ENCODE results near the gene ZBTB16. TPM values are rescaled to one million over a fixed set of nuclear protein-coding genes. Genes with fewer than 3 reads are reported as not detected.

Gene ZBTB16
- total and polyA plus RNA-seq, 8 donors = 3.4 to 55.6 (median 9.5) TPM

GRCh38 chr11:114016986-114017385, 42.5 kb upstream of the ZBTB16 start:
- Histone ChIP-seq H3K27ac (no peak overlapping the region), H3K4me3 (no peak overlapping the region), H3K9me3 (no peaks in the 10 kb centered on the region), H3K36me3 (no peaks in the 10 kb centered on the region), H3K4me1 (no peaks in the 10 kb centered on the region), H3K27me3 (peaks cover 0 to 4% of the 10 kb centered on the region in 2 donors)
- intact Hi-C loops (cut with DNase I) = no loop called here
- no peak for ATAC-seq
- no peak for TF ChIP-seq CTCF (IDR thresholded peaks at IDR 0.05)
- DNase-seq = no peak

GRCh38 chr11:114017723-114018122, 41.8 kb upstream of the ZBTB16 start:
- Histone ChIP-seq H3K4me1 (no peaks in the 10 kb centered on the region), H3K27ac (no peak overlapping the region), H3K27me3 (peaks cover 0 to 4% of the 10 kb centered on the region in 2 donors), H3K4me3 (no peak overlapping the region), H3K36me3 (no peaks in the 10 kb centered on the region), H3K9me3 (no peaks in the 10 kb centered on the region)
- TF ChIP-seq CTCF (IDR thresholded peaks at IDR 0.05) = no peak
- DNase-seq (no peak), ATAC-seq (no peak)
- intact Hi-C loops (cut with DNase I) = no loop called here

GRCh38 chr11:114019046-114019445, 40.5 kb upstream of the ZBTB16 start:
- Histone ChIP-seq H3K27ac (no peak overlapping the region), H3K4me3 (no peak overlapping the region), H3K36me3 (no peaks in the 10 kb centered on the region), H3K9me3 (no peaks in the 10 kb centered on the region), H3K4me1 (no peaks in the 10 kb centered on the region), H3K27me3 (no peaks in the 10 kb centered on the region)
- intact Hi-C loops (cut with DNase I) = no loop called here
- DNase-seq (no peak), ATAC-seq (peak; percentile 36)
- TF ChIP-seq CTCF (IDR thresholded peaks at IDR 0.05) = no peak

- Histone ChIP-seq H3K36me3 (no peaks in the 10 kb centered on the region), H3K4me3 (no peak overlapping the region), H3K9me3 (no peaks in the 10 kb centered on the region), H3K4me1 (no peaks in the 10 kb centered on the region), H3K27ac (no peak overlapping the region), H3K27me3 (no peaks in the 10 kb centered on the region)
- DNase-seq = no peak
- intact Hi-C loops (cut with DNase I) = no loop called here
- no peak for ATAC-seq
- TF ChIP-seq CTCF (IDR thresholded peaks at IDR 0.05) = no peak
Measured at GRCh38 chr11:114019574-114019973, 39.9 kb upstream of the ZBTB16 start.

- no peaks in the 10 kb centered on the region for H3K36me3 ChIP-seq
- intact Hi-C loops (cut with DNase I) = loop anchor here in 1 of 2 donors (5.0 kb wide), 1 partner anchor 237 kb away; no protein-coding TSS in a partner anchor
- TF ChIP-seq CTCF (IDR thresholded peaks at IDR 0.05) = no peak
- no peaks in the 10 kb centered on the region for H3K9me3 ChIP-seq
- H3K27ac ChIP-seq = no peak overlapping the region
- ATAC-seq = no peak
- DNase-seq = no peak
- H3K4me3 ChIP-seq = no peak overlapping the region
- no peaks in the 10 kb centered on the region for H3K4me1 ChIP-seq
- peaks cover 0 to 5% of the 10 kb centered on the region in 2 donors for H3K27me3 ChIP-seq
Measured at GRCh38 chr11:114025329-114025907, 34.1 kb upstream of the ZBTB16 start.

Data from left lung (tissue), 10 donors.